HG02623 (cell line): ENCODE data around the gene SPAG17.
A peak's percentile ranks its signal among the peaks of the same experiment; 100 is the strongest.
"Not testable (repeated sequence)": the region's sequence is repeated elsewhere in the genome, so short reads cannot be mapped to it uniquely, and the experiment has no call there.

Experiments used
- ATAC-seq: cut with Tn5 transposase; IDR thresholded peaks from one replicate; pipeline ENCODE4 v1.9.1; 2021; ENCODE audit warnings: moderate library complexity; ENCODE audit not compliant: unreplicated experiment

SPAG17 gene

DNA sequence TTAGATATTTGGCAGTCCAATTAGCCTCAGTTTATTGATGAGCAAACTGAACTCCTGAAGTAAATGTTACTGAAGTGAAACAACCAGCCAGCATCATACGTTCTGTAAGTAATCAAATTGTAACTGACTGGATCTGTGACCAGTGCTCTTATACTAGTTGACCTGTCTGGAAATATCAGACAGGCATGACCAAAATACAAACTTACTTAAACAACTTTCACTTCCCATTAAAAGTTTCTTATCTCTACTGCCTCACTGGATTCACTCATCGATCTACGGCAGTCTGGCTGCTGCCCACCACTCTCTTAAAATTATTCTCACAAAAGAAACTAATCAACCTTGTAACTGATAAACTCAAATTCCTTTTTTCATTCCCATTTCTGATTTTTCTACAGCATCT lies 199.1 kb downstream of the SPAG17 start:
- peak; percentile 71 for ATAC-seq

DNA sequence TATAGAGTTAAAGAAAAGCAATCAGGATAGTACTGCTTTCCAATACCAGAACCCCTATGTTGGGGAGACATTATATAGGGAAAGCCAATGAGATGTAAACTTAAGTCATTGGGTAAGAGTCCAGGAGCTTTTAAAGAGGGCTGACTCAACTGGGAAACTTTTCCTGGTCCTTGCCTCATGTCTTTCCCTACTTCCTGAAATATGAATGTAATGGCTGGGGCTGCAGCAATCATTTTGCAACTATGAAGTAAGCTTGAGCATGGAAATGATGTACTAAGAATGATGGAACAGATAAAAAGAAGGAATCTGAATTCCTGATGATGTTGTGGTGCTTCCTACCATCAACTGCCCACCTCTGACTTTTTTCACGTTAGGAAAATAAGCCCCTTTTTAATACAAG lies 199.8 kb downstream of the SPAG17 start:
- ATAC-seq = no peak

- no peak for ATAC-seq
Observed at GRCh38 chr1:117981455-117982192, 203.4 kb downstream of the SPAG17 start.

- no peak for ATAC-seq
Observed at GRCh38 chr1:117976381-117976780, 208.6 kb downstream of the SPAG17 start.

GRCh38 chr1:117971777-117972176 lies 213.3 kb downstream of the SPAG17 start:
- no peak for ATAC-seq

DNA sequence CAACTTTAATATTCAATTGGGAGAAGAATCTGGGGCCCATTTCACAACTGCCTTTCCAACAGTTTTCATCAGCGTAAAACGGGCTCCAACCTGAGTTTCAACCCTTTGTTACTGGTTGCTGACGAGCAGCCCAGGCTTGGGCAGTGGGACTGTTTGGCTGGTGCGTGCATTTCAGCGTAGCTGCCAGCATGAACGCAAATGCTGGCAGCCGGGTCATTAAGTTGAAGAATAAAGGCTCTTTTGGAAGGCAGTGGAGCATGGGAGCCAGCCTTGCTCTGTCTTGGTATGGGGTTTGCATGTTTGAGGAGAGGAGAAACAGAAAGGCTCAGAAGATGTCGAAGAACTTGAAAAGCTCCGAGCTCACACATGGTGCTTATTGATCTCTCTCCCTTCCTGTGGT lies 214.8 kb downstream of the SPAG17 start:
- no peak for ATAC-seq

DNA sequence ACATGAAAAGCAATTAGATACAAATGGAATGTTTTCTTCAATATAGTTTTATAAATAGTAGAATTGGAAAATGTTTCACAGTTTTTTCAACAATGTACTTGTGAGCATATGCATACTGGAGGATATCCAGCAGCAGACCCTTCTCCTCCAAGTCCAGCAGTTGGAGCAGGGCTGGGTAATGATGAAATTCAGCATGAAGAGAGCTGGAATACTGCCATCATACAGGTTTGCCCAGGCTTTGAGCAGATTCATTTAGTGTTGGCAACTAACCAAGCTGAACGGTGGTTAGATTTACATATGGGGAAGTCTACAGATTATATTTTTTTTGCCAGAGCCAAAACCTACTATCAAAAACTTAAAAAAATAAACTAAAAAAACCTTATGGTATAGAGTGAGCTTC lies 217.1 kb downstream of the SPAG17 start:
- no peak for ATAC-seq

DNA sequence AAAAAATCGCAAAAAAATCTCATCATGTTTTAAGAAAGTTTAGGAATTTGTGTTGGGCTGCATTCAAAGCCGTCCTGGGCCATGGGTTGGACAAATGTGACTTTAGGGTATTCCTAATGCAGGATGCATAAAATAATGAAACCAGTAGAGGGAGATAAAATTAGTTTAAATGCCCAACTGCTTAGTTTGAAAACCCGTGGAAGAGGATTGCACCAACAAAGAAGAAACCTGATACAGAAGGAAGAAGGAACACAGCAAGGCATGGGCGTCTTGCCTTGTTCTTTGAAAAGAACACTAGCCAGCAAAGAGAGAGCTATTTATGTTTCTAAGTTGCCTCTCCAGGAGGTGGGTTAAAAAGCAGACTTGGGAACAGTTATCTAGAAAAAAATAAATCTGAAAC lies 217.6 kb downstream of the SPAG17 start:
- no peak for ATAC-seq

GRCh38 chr1:117964290-117965038 lies 220.6 kb downstream of the SPAG17 start:
- ATAC-seq = no peak

- no peak for ATAC-seq
Observed at GRCh38 chr1:117959364-117959763, 225.7 kb downstream of the SPAG17 start.

GRCh38 chr1:117952386-117952785 lies 232.6 kb downstream of the SPAG17 start:
- ATAC-seq = no peak

GRCh38 chr1:117942293-117942692 lies 242.7 kb downstream of the SPAG17 start:
- ATAC-seq = no peak

GRCh38 chr1:117933769-117934168 lies 251.3 kb downstream of the SPAG17 start:
- no peak for ATAC-seq

GRCh38 chr1:117932576-117932975 lies 252.5 kb downstream of the SPAG17 start:
- ATAC-seq = no peak

GRCh38 chr1:117930484-117930883 lies 254.5 kb downstream of the SPAG17 start:
- no peak for ATAC-seq

DNA sequence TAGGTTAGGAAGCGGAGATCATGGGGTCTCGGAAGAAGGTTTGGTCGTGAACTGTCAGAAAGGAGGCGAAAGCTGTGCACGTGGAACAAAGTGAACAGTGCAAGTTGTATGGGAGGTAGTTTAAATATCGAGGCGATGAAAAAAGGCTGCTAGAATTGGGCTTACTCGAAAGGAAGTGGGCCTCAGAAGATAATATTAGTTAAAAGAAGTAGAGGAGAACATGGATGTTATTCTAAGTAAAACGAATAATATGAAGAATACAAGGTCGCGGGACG lies 254.9 kb downstream of the SPAG17 start:
- no peak for ATAC-seq

- peak; percentile 94 for ATAC-seq
Observed at GRCh38 chr1:117929343-117930172, 255.5 kb downstream of the SPAG17 start, which contains the start of the genes GDAP2 and WDR3. TSS of gene GDAP2 (minus strand) at chr1:117929621. CDS start at chr1:117920357, 9,264 bp downstream. TSS of gene WDR3 (plus strand) at chr1:117929739. CDS start at chr1:117933320, 3,581 bp downstream.

DNA sequence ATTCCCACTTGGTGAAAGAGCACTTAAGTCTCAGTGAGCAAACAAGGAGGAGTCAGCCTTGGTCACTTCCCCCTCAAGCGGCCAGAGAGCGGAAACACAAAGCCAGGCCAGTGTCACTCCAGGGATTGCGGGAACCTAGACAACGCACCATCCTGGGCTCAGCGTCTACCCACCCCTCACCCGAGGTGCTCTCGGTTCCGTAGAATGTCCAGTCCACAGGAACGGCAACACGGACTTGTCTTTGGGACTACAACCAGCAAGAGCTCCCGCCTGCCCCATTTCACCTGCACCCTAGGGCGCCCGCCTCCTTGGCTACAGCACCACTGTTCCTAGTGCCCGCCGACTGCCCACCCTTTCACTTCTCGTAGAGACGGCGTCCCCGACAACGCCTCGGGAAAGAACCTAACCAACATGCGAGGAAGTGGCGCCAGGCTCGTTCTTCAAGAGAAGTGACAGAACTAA lies 256.1 kb downstream of the SPAG17 start:
- ATAC-seq = peak; percentile 21

DNA sequence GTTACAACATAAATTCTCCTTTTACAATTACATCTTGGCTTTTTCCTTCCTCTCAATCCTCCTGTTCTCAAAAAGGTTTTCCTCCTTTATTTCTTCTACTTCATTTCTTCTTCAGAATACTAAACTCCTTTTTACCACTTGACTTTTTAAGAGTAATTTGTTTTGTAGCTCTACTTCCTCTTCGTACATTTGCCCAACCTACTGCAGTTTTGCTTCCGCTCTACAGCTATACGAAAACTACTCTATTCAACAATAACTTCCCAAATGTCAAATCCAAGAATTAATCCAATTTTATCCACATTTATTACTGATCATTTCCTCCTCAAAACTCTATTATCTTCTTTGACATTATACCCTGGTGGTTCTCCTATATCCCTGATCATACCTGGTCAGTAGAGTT lies 259.0 kb downstream of the SPAG17 start:
- ATAC-seq = no peak

GRCh38 chr1:117922717-117923116 lies 262.3 kb downstream of the SPAG17 start:
- ATAC-seq = not testable (repeated sequence)

GRCh38 chr1:117921991-117922390 lies 263.0 kb downstream of the SPAG17 start:
- ATAC-seq = no peak
